ENCODE results near the gene MORN4. TPM values are rescaled to one million over a fixed set of nuclear protein-coding genes. Genes with fewer than 3 reads are reported as not detected.
"Not testable (repeated sequence)": the region's sequence is repeated elsewhere in the genome, so short reads cannot be mapped to it uniquely, and the experiment has no call there.

The MORN4 gene
- total and polyA plus RNA-seq, 11 donors: 7.2 to 31.7 (median 12.8) TPM

- Histone ChIP-seq H3K36me3 (peaks cover 0 to 89% (median 75%) of the 10 kb centered on the region in 9 donors), H3K27me3 (no peaks in the 10 kb centered on the region), H3K9me3 (no peaks in the 10 kb centered on the region), H3K4me1 (peaks cover 0 to 25% (median 0%) of the 10 kb centered on the region in 12 donors), H3K4me3 (no peak overlapping the region), H3K27ac (no peak overlapping the region)
- no peak for TF ChIP-seq POLR2A (IDR thresholded peaks at IDR 0.05)
- no peak for TF ChIP-seq CTCF (IDR thresholded peaks at IDR 0.05)
- WGBS, 4 donors: 88 to 95% (median 90%) methylated on average over 5 of the region's 5 CpGs
- no peak for ATAC-seq
- intact Hi-C loops (cut with DNase I): no loop called here
- DNase-seq: no peak
Measured at GRCh38 chr10:97656777-97657176, 23.5 kb upstream of the MORN4 start.

GRCh38 chr10:97651773-97652172, 18.5 kb upstream of the MORN4 start:
- Histone ChIP-seq H3K4me3 (no peak overlapping the region), H3K27ac (peak overlapping the region in 1 of 12 donors; percentile 91), H3K4me1 (peaks cover 0 to 71% (median 11%) of the 10 kb centered on the region in 12 donors), H3K9me3 (no peaks in the 10 kb centered on the region), H3K27me3 (no peaks in the 10 kb centered on the region), H3K36me3 (peaks cover 4 to 67% (median 61%) of the 10 kb centered on the region in 9 donors)
- TF ChIP-seq CTCF (IDR thresholded peaks at IDR 0.05): no peak
- no peak for TF ChIP-seq POLR2A (IDR thresholded peaks at IDR 0.05)
- 93 to 96% (median 94%) methylated on average over 3 of the region's 3 CpGs for WGBS, 4 donors
- intact Hi-C loops (cut with DNase I): no loop called here
- DNase-seq (no peak), ATAC-seq (no peak)

GRCh38 chr10:97650726-97651125, 17.4 kb upstream of the MORN4 start:
- Histone ChIP-seq H3K36me3 (peaks cover 4 to 67% (median 61%) of the 10 kb centered on the region in 9 donors), H3K4me3 (no peak overlapping the region), H3K27ac (peak overlapping the region in 2 of 12 donors; percentile 40 to 91), H3K9me3 (no peaks in the 10 kb centered on the region), H3K27me3 (no peaks in the 10 kb centered on the region), H3K4me1 (peaks cover 0 to 71% (median 11%) of the 10 kb centered on the region in 12 donors)
- ATAC-seq (no peak), DNase-seq (no peak)
- WGBS, 4 donors: 85 to 93% (median 88%) methylated on average over 3 of the region's 3 CpGs
- no peak for TF ChIP-seq POLR2A (IDR thresholded peaks at IDR 0.05)
- TF ChIP-seq CTCF (IDR thresholded peaks at IDR 0.05): no peak
- intact Hi-C loops (cut with DNase I): no loop called here

GRCh38 chr10:97649405-97649750, 16.1 kb upstream of the MORN4 start:
- 83 to 91% (median 86%) methylated on average over 4 of the region's 4 CpGs for WGBS, 4 donors
- H3K4me3 ChIP-seq; DNase-seq; intact Hi-C loops (cut with DNase I); H3K27me3 ChIP-seq; H3K9me3 ChIP-seq; ATAC-seq: not testable (repeated sequence)
- H3K27ac ChIP-seq: peak overlapping the region in 7 of 12 donors; percentile 29 to 91 (median 47)
- H3K4me1 ChIP-seq: peaks cover 0 to 71% (median 11%) of the 10 kb centered on the region in 12 donors
- H3K36me3 ChIP-seq: peaks cover 4 to 65% (median 57%) of the 10 kb centered on the region in 9 donors

All from heart left ventricle (tissue), 16 donors.